SK-N-SH treated with all-trans-retinoic acid at 6 μM for 48 hours (cell line): ENCODE data around the gene C19orf44.

ENCODE experiments used
- BACH2 ChIP-seq: fragments of 250-450 bp; sonication (Bioruptor Pico); IDR thresholded peaks from 2 replicates; pipeline ENCODE4 v1.9.0; 2021; ENCODE audit warnings: mild to moderate bottlenecking, borderline replicate concordance
- ESRRG ChIP-seq: fragments of 250-450 bp; sonication (Bioruptor Pico); IDR thresholded peaks from 2 replicates; pipeline ENCODE4 v1.6.1; 2021; ENCODE audit warnings: mild to moderate bottlenecking
- GLIS3 ChIP-seq: fragments of 250-450 bp; sonication (Bioruptor Pico); IDR thresholded peaks from 2 replicates; pipeline ENCODE4 v1.5.0; 2020; ENCODE audit warnings: mild to moderate bottlenecking, moderate library complexity
- PPARA ChIP-seq: fragments of 250-450 bp; sonication (Bioruptor Pico); IDR thresholded peaks from 2 replicates; pipeline ENCODE4 v1.5.0; 2020; ENCODE audit warnings: mild to moderate bottlenecking, borderline replicate concordance
- RARB ChIP-seq: fragments of 250-450 bp; sonication (Bioruptor Pico); IDR thresholded peaks from 2 replicates; pipeline ENCODE4 v1.8.0; 2021; ENCODE audit warnings: mild to moderate bottlenecking, moderate library complexity
- TCF4 ChIP-seq: fragments of 250-450 bp; sonication (Bioruptor Pico); IDR thresholded peaks from 2 replicates; pipeline ENCODE4 v1.8.0; 2021; ENCODE audit warnings: mild to moderate bottlenecking, moderate library complexity, borderline replicate concordance
- TOX ChIP-seq: fragments of 250-450 bp; sonication (Bioruptor Pico); IDR thresholded peaks from 2 replicates; pipeline ENCODE4 v1.8.0; 2021; ENCODE audit warnings: mild to moderate bottlenecking, moderate library complexity, borderline replicate concordance
- ZFP3 ChIP-seq: fragments of 250-450 bp; sonication (Bioruptor Pico); IDR thresholded peaks from 2 replicates; pipeline ENCODE4 v1.5.0; 2020; ENCODE audit warnings: mild to moderate bottlenecking, moderate library complexity
- ZNF70 ChIP-seq: fragments of 450-650 bp; formaldehyde crosslinking; IDR thresholded peaks from 2 replicates; pipeline ENCODE4 v1.5.0; 2020; ENCODE audit warnings: mild to moderate bottlenecking, moderate library complexity
- ZNF8 ChIP-seq: fragments of 450-650 bp; formaldehyde crosslinking; IDR thresholded peaks from 2 replicates; pipeline ENCODE4 v1.5.0; 2020; ENCODE audit warnings: mild to moderate bottlenecking, moderate library complexity
- TF ChIP-seq, protein P1 (sequence below): fragments of 250-450 bp; sonication (Bioruptor Pico); IDR thresholded peaks from 2 replicates; pipeline ENCODE4 v1.5.1; 2020; ENCODE audit warnings: low read depth, mild to moderate bottlenecking, moderate library complexity
- TF ChIP-seq, protein P2 (sequence below): fragments of 250-450 bp; sonication (Bioruptor Pico); IDR thresholded peaks from 2 replicates; pipeline ENCODE4 v1.5.1; 2021; ENCODE audit warnings: mild to moderate bottlenecking, moderate library complexity
- TF ChIP-seq, protein P3 (sequence below): fragments of 250-450 bp; sonication (Bioruptor Pico); IDR thresholded peaks from 2 replicates; pipeline ENCODE4 v1.8.0; 2020; ENCODE audit warnings: mild to moderate bottlenecking, moderate library complexity, borderline replicate concordance

DNA sequence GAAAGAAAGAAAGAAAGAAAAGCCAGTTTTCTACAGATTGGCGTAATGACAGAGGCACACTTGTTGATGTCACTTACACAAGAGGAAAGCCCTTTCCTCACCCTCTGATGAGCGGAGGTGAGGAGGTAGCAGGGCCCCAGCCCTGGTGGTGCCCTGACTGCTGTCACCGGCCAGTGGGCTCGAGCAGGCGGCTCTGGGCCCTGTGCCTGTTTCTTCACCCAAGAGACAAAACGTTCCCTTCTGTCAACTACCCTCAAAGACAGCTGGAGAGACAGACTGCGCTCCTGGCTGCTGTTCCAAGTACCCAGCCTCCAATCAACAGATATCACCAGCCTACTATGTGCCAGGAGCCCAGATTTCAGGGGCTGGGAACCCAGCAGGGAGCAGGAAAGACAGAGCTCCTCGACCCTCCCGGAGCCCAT is 34.6 kb upstream of the C19orf44 start:
- TF ChIP-seq TOX (CRISPR knock-in tag) = no peak
- TF ChIP-seq ZNF70 (CRISPR knock-in tag) = no peak
- TF ChIP-seq GLIS3 (CRISPR knock-in tag) = no peak
- TF ChIP-seq PPARA = no peak
- TF ChIP-seq, protein P1, sequence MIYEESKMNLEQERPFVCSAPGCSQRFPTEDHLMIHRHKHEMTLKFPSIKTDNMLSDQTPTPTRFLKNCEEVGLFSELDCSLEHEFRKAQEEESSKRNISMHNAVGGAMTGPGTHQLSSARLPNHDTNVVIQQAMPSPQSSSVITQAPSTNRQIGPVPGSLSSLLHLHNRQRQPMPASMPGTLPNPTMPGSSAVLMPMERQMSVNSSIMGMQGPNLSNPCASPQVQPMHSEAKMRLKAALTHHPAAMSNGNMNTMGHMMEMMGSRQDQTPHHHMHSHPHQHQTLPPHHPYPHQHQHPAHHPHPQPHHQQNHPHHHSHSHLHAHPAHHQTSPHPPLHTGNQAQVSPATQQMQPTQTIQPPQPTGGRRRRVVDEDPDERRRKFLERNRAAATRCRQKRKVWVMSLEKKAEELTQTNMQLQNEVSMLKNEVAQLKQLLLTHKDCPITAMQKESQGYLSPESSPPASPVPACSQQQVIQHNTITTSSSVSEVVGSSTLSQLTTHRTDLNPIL (CRISPR knock-in tag) = no peak
- TF ChIP-seq, protein P2, sequence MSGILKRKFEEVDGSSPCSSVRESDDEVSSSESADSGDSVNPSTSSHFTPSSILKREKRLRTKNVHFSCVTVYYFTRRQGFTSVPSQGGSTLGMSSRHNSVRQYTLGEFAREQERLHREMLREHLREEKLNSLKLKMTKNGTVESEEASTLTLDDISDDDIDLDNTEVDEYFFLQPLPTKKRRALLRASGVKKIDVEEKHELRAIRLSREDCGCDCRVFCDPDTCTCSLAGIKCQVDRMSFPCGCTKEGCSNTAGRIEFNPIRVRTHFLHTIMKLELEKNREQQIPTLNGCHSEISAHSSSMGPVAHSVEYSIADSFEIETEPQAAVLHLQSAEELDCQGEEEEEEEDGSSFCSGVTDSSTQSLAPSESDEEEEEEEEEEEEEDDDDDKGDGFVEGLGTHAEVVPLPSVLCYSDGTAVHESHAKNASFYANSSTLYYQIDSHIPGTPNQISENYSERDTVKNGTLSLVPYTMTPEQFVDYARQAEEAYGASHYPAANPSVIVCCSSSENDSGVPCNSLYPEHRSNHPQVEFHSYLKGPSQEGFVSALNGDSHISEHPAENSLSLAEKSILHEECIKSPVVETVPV (CRISPR knock-in tag) = no peak
- TF ChIP-seq ESRRG (CRISPR knock-in tag) = no peak
- no peak for TF ChIP-seq BACH2
- TF ChIP-seq TCF4 (CRISPR knock-in tag) = no peak
- no peak for TF ChIP-seq ZNF8 (CRISPR knock-in tag)
- no peak for TF ChIP-seq RARB (CRISPR knock-in tag)
- TF ChIP-seq, protein P3, sequence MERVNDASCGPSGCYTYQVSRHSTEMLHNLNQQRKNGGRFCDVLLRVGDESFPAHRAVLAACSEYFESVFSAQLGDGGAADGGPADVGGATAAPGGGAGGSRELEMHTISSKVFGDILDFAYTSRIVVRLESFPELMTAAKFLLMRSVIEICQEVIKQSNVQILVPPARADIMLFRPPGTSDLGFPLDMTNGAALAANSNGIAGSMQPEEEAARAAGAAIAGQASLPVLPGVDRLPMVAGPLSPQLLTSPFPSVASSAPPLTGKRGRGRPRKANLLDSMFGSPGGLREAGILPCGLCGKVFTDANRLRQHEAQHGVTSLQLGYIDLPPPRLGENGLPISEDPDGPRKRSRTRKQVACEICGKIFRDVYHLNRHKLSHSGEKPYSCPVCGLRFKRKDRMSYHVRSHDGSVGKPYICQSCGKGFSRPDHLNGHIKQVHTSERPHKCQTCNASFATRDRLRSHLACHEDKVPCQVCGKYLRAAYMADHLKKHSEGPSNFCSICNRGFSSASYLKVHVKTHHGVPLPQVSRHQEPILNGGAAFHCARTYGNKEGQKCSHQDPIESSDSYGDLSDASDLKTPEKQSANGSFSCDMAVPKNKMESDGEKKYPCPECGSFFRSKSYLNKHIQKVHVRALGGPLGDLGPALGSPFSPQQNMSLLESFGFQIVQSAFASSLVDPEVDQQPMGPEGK (CRISPR knock-in tag) = no peak
- no peak for TF ChIP-seq ZFP3 (CRISPR knock-in tag)
